Erythroblast (primary cell): Measurements from ENCODE around the gene GC.

Experiments
- GATA1 ChIP-seq: IDR thresholded peaks from 2 replicates; pipeline ENCODE4 v1.6.1; 2011; ENCODE audit warnings: low read depth, mild to moderate bottlenecking, control low read depth, low read length, moderate library complexity
- POLR2A ChIP-seq: IDR thresholded peaks from 2 replicates; pipeline ENCODE4 v1.6.1; 2011; ENCODE audit warnings: mild to moderate bottlenecking, low read length

DNA sequence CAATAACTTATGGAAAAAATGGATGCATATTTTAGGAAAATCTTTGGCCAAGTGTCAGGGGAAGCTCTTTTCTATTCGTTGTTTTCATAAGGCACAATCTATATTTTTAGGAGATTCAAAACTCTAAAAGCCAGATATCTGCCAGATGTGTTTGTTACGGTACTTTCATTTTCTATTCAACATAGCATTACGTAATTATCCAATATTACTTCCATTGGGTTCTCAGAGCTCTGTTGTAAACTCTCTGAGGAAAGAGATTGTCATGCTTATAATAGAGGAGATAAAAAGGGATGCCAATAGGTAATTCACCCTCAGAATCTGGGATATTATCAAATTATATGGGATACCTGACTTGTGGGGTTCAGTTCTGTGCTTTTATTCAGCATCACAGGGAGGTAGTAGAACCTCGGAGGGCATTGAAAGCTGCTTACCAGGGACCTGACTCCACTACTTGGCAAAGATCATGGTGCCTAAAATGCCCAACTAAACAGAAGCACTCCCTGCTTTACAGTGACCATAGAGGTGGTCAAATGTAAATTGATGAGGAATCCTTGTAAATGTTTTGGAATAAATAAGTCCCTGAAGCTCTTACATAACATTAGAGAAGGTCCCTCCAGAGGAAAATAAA is 32.9 kb upstream of the GC start:
- TF ChIP-seq POLR2A (no peak), GATA1 (no peak)
